ENCODE measurements around the gene AK9.
A peak's percentile ranks its signal among the peaks of the same experiment; 100 is the strongest.
"Not testable (repeated sequence)": the region's sequence is repeated elsewhere in the genome, so short reads cannot be mapped to it uniquely, and the experiment has no call there.

The AK9 gene

DNA sequence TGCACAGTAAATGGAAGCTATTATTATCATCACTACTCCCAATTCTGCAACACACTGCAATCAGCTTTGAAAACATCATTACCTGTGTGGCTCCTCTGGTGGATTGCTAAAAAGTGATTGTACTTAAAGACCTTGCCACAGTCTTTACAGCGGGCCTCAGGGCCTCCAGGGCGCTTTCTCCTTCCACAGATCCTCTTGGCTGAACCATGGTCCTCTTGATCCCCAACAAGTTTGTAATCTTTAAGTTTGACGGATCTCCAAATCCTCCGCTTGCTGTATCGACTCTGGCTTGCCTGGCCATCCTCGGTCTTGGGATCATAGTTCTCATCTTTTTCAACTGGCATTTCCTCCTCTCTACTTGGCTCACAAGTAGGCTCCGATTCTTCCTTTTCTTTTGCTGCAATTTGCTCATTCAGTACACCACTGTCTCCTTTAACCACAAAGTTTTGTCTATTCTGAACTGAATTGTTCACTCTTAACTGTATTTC lies 210.0 kb downstream of the AK9 start:
- no peak for DNase-seq (ENCODE audit: low spot score)

DNA sequence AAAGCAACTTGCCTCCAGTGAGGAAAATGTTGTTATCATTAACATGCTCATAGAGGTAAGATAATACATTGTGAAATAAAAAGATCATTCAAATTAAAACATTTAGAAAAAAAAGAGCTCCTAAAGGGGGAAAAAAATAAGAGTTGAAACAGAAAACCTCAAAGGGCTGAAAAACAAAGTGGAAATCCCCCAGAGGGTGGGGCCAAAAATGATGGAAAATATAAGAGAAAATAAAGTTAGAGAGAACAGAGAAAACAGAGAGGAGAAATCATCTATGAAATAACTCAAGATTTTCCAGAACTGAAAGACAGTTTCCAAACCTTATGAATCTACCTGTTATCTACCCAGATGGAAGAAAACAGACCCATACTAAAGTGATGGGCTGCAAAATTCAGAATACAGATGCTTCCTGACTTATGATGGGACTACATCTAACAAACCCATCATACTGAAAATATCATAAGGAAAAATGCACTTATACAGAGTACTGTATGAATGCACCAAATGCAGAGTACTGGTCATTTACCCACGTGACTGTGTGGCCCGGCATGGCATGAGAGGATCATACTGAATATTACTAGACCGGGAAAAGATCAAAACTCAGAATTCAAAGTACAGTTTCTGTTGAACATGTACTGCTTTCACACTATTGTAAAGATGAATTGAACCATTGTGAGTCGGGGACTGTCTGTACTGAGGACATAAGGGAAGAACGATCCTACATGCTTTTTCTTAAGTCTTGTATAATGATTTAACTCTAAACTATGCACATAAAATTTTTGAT lies 212.0 kb downstream of the AK9 start:
- DNase-seq (ENCODE audit: low spot score) = no peak

DNA sequence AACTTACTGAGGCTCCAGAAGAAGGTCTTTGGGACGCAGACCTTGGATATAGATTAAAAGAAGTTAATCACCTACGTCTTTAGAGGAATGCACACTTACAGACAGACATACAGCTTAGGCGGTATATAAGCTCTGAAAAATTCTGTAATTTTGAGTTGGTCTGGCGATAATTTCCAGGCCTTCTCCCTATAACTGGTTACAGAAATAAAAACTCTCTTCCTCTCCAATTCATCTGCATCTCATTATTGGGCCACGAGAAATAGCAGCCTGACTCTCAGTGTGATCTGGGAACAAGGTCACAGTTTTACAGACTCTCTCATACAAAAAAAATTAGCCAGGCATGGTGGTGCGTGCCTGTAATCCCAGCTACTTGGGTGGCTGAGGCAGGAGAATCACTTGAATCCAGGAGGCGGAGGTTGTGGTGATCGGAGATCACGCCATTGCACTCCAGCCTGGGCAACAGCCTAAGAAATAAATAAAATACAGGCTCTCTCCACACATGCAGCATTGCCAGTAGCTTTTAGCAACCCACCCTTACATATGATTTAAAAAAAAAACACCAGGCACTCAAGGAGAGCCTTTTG lies 212.7 kb downstream of the AK9 start:
- no peak for DNase-seq (ENCODE audit: low spot score)

DNA sequence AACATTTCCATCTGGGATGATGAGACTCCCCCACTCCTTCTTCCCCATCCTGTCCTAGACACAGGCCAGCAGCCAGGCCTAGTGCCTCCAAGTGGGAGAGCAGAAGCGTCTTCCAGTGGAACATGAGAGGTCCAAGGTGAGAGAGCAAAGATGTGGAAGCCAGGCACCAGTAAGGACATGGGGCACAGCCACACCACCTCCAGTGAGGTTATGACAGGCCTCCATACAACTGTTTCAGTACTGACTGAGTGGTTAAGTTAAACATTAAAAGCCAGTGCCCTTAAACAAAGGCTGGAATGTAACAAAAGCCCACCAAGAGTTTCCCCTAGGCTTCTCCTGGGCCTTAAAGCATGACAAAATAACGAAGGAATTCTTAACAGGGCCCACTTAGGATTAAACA lies 213.3 kb downstream of the AK9 start:
- DNase-seq (ENCODE audit: low spot score) = no peak

DNA sequence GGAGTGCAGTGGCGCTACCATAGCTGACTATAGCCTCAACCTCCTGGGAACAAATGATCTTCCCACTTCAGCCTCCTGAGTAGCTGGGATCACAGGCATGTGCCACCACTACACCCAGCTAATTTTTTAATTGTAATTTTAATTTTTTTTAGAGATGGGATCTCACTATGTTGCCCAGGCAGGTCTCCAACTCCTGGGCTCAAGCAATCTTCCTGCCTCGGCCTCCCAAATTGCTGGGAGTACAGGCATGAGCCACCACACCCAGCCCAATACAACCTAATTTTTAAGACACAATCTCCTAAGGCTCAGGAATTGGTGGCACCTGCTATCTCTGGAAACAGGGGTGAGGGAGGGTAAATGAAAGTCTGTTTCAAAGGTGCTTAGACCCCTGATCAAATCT lies 213.8 kb downstream of the AK9 start:
- no peak for DNase-seq (ENCODE audit: low spot score)

DNA sequence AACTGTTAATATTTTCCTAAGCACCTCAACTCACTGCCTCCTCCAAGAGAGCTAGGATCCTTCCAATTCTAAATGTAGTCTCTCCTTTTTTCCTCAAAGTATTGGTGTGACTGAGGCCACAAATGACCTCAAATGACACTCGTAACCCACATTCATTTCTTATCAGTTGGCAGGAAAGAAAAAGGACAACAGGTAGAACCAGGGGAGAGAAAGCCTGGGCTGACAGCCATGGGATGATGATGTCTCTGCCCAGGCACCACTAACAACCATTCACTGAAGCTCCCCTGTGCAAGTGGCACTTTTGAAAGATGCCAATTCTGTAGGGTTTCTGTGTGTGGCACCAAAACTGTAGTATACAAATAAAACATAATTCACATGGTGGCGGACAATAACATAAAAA lies 215.4 kb downstream of the AK9 start:
- no peak for DNase-seq (ENCODE audit: low spot score)

DNA sequence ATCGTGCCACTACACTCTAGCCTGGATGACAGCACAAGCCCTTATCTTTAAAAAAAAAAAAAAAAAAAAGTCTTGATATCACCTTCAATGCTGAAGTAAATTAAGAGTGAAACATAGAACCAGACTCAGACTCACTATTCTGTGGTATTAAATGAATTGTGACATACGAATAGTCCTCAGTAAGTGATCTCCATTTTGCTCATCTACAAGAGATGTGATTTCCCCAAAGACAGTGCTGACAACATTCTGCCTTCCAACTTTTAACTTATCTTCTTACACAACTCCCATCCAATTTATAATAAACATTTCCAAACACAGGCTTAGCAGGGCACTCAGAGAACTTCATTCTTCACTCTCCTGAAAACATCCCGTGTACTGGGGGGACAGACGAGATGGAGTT lies 216.0 kb downstream of the AK9 start:
- DNase-seq (ENCODE audit: low spot score) = no peak

DNA sequence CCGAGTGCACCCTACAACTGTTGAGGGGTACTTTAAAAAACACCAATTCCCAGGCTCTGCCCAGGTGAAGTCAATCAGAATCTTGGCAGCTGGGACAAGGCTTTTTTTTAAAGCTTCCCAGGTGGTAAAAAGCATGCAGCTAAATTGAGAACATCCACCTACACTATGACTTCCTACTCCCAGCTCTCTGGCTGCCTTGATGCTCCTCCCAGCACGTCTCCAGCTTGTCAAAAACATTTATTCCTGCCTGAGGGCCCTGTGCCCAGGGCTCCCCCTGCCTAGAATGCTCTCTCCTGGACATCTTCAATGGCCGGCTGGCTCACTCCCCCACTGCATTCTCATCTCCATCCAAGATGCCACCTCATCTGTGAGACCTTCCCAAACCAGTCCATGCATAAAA lies 217.9 kb downstream of the AK9 start:
- DNase-seq (ENCODE audit: low spot score) = no peak

DNA sequence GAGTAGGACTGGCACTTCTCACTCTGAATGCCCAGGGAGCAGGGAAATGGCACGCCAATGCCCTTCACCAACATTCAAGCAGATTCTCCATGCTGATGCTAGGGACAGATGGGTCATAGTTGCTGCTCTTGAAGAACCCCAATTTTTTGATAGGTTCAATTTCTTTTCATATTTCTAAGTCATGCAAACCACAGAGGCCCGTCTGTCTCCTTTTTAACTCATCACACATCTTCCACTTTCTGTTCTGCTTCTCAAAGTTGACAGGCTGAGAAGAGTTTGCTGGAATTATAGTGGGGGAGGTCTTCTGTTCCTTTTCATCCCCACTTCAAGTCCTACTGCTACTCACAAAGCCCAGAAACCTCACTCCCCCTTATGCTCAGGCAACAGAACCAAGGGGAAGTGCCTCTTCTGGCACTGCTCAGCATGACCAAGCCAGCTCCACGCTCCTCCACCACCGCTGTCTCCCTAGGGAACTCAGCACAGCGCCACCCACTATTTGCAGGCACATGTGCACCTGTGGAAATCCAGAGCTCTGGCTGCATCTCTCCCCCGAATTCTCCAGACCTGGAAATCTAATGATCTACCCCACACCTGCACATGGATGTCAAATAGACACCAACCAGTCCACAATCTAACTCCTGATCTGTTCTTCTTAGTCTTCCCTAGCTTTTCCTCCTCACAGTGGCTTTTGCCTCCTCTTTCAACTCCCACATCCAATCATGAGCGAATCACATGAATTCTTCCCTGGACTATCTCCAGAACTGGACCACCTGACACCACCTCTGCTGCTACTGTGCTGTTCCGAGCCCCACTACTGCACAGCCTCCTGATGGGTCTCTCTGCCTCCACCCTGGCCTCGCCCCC lies 218.6 kb downstream of the AK9 start:
- no peak for DNase-seq (ENCODE audit: low spot score)

DNA sequence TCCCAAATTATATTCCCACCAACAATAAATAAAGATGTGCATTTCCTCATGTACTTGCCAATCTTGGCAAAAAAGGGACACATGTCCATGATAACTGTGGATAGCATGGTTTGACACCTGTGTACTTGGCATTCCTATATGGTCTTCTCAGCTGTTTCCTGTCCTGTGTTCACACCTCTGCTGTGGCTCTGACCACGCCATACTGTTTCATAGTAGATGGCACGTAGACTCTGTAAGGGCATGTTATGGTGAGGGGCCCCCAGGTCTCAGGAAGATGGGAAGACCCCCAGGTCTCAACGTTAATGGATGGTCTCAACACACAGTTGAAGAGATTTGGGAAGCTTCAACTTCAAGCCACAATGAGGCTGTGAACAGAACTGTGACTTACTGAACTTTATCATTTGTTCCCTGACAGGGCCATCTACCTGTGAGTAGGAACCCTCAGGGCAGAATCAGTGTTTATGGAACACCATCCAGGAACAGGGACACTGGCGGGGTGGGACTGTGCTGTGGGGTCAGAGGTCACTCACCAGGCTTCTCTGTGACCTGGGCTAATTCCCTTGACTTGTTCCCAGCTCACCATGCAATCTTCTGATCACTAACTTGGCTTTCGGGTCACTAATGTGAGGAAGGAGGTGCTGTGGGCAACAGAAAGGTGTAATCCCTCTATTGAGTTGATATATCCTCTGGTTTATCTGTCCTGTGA lies 219.7 kb downstream of the AK9 start:
- DNase-seq (ENCODE audit: low spot score) = no peak

DNA sequence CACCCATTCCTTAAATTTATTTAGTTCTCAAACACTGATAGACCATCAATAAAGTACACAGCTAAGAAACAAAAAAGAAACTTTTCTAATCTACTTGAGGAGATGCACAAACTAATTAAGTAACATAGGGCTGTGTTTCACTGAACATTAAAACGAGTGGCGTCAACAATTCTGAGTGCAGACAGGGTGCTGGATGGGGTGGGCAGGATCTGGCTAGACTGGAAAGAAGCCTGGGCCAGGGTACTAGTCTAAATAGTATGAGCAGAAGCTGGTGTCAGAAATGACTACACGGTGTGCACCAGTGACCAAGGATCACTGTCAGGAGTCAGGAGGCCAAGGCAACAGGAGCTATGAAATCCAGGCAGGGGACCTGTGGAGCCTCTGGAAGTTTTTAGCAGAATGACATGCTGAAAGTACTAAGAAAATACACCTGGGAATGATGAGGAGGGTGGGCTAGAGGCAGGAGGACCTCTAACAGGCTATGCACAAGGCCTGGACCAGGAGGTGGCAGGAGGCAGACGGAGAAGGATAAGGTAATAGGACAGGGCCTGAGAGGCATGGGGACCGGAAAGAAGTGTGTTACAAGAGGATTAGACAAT lies 221.3 kb downstream of the AK9 start:
- DNase-seq (ENCODE audit: low spot score) = no peak

DNA sequence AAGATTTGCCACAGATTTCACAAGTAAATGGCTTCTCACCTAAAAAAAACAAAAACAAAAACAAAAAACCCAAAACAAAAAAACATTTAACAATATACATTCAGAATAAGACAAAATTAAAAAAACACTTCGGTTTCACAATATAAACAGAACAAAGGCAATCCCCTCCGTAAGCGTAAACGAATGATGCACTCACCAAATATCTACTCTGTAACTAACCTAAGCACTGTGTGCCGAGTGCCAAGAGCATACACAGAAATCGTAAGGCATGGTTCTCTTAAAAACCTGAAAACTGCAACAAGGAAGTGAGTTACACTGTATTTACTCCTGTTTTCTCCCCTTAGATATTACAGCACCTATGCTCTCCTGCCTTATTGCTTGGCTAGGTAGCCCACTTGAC lies 223.3 kb downstream of the AK9 start:
- DNase-seq (ENCODE audit: low spot score) = no peak

DNA sequence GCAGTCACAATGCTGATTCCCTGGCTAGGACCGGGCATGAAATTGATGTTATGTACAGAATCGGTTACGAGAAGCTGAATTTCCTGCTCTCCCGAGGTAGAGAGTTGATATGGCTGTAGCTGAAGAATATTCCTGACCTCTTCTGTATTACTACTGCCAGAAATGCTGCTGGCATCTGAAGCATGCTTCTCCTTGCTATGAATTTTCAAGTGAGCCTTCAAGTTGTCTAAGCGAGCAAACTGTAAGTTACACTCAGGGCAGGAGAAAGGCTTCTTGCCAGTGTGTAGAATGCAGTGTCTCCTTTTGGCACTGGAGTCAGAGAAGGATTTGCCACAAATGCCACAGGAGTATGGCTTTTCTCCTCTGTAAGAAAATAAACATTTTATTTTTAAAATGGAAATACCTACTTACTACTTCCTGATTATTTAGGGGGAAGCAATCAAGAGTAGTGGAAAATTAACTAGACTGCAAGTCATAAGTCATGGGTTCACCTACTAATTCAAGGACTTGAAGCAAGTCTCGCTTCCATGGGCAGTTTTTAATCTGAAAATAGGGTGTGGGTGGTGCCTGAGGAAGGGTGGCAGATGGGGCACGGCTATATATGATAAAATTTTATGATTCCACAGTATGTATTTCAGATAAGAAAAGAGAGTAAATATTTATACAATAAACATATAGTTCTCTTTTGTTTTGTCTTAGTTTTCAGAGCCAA lies 224.6 kb downstream of the AK9 start:
- DNase-seq (ENCODE audit: low spot score) = no peak

DNA sequence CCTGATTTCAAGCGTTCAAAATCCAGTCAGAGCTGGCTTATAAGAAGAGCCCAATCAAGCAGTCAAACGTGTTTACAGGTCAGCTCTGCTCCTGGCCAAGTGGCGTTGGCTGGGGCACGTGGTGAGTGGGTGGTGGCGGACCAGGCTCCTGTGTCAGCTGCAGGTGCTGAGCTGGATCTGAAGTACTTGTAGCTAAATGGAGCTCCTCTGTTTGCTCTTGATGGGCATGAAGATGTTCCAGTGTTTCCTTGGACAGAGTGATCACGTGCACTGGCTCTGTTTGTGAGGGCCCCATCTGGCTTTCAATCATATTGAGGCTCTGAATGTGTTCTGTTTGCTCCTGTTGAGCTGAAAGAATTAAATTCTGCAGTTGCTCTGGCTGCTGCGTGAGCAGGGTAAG lies 225.2 kb downstream of the AK9 start:
- DNase-seq (ENCODE audit: low spot score) = peak; percentile 78

DNA sequence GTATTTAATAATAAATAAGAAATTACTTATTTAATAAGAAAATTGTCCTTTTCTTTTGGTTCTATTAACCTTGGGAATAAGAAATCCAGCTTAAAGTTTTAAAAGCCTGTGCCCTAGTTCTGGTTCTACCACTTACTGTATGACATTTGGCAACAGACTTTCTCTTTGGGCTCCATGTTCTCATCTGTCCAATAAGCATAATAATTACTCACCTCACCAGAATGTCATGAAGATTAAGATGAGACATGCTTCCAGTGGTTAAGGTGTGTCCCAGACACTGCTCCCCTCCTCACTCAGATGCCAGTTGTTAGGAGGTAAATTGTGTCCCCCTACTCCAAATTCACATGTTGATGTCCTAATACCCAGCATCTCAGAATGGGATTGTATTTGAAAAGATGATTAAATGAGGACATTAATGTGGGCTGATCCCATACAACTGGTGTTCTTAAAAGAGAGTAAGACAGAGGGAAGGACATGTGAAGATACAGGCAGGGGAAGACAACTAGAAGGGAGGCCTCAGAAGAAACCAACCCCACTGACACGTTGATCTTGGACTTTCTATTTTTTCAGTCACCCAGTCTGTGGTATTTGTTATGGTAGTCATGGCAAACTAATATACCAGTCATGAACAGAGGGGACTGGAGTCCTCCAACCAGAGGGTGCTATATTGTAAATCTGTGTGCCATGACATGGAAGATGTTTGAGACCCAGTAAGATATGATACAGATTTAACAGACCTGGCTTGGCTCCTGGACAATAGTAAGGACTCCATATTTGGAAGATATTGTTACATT lies 229.1 kb downstream of the AK9 start:
- DNase-seq (ENCODE audit: low spot score) = no peak

DNA sequence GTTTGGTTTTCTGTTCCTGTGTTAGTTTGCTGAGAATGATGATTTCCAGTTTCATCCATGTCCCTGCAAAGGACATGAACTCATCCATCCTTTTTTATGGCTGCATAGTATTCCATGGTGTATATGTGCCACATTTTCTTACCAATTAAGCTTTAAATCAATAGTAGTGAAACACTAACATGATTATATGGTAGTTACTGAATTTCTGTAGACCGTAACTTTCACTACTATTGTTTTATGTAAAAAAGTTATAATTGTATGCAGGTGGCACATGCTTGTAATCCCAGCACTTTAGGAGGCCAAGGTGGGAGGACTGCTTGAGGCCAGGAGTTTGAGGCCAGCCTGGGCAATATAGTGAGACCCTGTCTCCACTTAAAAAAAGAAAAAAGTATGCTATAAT lies 229.8 kb downstream of the AK9 start:
- not testable (repeated sequence) for DNase-seq (ENCODE audit: low spot score)

DNA sequence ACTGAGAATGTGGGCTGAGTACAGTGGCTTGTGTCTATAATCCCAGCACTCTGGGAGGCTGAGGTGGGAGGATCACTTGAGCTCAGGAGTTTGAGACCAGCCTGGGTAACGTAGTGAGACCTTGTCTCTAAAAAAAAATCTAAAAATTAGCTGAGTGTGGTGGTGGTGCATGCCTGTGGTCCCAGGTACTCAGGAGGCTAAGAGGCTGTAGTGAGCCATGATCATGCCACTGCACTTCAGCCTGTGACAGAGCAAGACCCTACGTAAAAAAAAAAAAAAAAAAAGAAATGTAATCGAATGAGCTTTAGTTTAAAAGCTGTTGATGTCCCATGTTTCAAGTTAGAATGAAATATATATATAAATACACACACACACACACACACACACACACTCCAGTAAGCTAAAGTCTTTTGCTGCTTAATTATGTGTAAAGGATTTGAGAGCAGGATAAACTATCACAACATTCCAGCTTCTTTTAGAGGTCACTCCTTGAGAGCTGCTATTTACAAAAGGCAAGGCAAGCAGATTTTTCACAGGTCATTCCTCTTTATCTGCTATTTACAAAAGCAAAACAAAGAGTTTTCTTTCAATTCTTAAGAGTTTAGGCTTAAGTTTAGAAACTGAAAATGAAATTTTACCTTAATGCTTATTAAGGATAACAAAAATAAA lies 230.7 kb downstream of the AK9 start:
- no peak for DNase-seq (ENCODE audit: low spot score)

DNA sequence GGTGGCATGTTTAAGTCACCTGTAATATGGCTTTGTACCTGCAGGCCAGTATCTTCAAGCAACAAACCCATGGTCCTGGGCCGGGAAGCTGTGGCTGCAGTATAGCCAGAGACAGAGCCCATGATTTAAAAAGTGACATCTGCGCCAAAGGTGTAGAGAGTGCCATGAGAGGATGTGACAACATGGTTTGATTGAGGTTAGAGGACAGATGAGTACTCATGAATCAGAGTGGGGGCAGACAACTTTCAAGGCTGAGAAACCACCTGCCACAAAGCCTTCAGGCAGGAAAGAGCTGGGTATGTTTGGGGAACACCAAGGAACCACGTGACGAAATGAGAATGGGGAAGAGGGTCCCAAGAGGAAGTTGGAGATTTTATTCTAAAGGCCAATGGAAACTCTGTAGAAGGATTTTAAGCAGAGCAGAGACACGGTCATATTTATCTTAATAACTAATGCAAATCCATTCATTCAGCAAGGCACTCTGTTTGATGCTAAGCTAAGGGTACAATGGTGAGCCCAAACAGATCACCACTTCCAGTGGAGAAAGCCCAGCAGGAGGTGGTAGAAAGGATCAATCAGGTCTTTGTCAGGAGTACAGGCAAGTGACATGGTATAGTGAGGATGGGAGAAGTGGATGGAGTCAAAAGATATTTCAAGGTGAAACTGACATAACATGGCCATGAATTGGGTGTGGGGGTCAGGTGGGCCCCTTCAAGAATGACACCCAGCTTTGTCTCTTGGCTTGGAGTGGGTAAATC lies 232.0 kb downstream of the AK9 start:
- DNase-seq (ENCODE audit: low spot score) = peak; percentile 68

DNA sequence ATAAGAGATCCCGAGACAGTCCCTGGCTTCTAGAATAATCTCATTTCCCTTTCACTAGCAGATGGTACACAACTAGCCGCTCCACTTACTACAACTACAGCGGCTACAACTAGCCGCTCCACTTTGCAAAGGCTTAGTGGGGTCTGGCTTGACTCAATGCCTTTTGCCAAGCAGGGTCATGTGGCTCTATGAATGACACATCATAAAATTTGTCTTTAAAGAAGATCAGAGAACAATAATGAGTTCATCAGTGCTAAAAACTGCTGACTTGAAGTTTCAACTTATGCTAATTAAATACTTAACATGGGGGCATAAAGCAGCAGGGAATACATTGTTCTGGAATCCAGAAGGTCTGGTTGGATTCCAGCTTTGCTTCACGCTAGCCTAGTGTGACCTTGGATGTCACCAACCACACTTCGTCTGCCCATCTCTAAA lies 233.4 kb downstream of the AK9 start:
- DNase-seq (ENCODE audit: low spot score) = no peak

All from Ammon's horn (tissue), 1 donor.